Cardiac fibroblast (primary cell): ENCODE measurements around the gene PAIP2B.

ENCODE experiments used
- DNase-seq, 2 donors: peaks; one replicate each; pipeline versions ENCODE4 v3.0.0 to v3.0.0-alpha.2; 2010; ENCODE audit warnings: low read depth in 2 of 2
- H3K4me3 ChIP-seq, 2 donors: replicated peaks in 1 of 2; 1 replicate in 1 of 2; 2 replicates in 1 of 2; pipeline ENCODE4 v1.5.1; 2011; ENCODE audit warnings: low read depth in 2 of 2, low read length in 2 of 2, mild to moderate bottlenecking in 2 of 2, moderate library complexity in 1 of 2
- TF ChIP-seq, protein P1 (sequence below): IDR thresholded peaks from one replicate; pipeline ENCODE4 v1.5.1; 2011; ENCODE audit warnings: low read depth, mild to moderate bottlenecking, low read length, inconsistent platforms

Gene PAIP2B

DNA sequence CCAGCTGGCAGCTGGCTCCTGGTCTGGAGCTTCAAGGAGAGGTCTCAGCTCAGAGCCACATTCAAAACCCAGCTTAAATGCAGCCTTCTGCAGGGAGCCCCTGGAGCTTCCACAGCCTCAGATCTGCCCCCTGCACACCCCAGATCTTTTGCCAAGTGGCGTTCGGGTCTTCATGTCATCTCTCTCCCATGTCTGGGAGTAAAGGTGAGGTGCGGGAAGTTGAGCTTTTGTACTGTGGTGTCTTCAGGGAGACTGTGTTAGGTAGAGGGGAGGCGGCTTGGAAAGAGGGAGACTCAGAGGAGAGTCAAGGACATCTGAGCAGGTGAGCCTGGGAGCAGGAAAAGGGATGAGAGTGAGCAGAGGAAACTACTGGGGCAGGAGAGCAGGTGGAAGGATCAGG lies 71.1 kb downstream of the PAIP2B start:
- no peak overlapping the region for H3K4me3 ChIP-seq
- no peak for DNase-seq
- TF ChIP-seq, protein P1, sequence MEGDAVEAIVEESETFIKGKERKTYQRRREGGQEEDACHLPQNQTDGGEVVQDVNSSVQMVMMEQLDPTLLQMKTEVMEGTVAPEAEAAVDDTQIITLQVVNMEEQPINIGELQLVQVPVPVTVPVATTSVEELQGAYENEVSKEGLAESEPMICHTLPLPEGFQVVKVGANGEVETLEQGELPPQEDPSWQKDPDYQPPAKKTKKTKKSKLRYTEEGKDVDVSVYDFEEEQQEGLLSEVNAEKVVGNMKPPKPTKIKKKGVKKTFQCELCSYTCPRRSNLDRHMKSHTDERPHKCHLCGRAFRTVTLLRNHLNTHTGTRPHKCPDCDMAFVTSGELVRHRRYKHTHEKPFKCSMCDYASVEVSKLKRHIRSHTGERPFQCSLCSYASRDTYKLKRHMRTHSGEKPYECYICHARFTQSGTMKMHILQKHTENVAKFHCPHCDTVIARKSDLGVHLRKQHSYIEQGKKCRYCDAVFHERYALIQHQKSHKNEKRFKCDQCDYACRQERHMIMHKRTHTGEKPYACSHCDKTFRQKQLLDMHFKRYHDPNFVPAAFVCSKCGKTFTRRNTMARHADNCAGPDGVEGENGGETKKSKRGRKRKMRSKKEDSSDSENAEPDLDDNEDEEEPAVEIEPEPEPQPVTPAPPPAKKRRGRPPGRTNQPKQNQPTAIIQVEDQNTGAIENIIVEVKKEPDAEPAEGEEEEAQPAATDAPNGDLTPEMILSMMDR = no peak

DNA sequence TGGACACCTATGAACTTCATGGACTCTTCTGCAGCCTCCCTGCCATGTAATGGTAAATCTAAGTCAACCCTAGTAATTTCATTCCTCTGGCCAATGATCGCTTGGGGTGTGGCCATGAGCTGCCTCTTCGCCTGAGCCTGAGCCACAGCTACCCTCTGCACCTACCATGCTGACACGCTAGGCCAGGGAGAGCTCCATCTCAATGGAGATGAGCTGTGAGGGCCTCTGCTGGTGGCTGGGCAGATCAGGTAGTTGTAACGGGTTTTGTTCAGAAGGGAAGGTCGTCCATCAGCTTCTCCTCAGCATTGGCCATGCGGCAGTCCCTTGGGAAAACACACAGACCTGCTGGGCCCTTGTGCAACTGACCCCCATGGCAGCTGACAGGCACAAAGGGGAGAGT lies 72.1 kb downstream of the PAIP2B start:
- TF ChIP-seq, protein P1 = no peak
- H3K4me3 ChIP-seq = no peak overlapping the region
- no peak for DNase-seq

DNA sequence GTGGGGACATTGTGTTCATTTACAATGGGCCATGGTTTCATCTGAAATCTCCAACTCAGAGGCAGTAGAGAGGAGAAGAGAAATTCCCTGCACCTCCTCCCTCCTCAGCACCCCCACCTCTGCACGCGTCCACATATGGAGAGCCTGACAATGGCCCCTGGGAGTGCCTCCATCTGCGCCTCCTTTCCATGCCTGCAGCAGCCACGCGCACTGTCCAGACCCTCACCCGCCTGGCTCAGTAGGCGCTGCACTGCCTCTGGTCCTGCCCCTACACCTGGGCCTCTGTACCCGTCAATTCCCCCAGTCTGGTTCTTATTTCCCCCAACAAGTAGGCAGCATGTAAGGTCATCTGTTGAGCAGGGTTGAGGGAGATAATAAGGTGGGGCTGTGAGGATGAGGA lies 72.6 kb downstream of the PAIP2B start:
- DNase-seq = no peak
- H3K4me3 ChIP-seq = no peak overlapping the region
- TF ChIP-seq, protein P1 = no peak

DNA sequence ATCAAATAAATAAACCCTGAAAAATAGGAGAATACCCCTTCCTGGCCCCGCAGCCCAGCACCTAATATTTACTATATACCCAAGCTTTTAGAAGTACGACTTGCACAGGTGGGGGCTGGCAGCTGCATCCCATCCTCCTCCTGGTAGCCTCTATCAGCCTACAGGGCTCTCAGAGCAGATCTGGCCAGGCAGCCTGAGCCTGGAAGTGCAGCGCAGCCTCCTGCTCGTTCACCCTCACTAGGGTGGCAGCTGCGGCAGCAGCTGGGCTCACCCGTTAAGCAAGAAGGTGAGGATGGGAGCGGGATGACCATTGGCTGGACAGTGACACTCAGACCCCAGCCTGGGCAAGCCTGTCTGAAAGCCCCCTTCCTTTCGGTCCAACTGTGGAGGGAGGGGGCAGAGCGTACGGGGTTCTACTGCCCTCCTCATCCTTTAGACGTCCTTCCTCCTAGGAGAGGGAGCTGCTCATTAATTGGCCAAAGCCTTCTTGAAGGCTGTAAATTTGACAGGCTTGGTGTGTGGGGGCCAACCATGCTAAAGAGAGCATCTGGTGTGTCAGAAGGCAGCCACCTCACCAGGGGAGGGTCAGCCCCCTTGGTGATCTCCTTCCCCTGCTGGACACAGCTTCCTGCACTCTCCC lies 73.2 kb downstream of the PAIP2B start:
- no peak for DNase-seq
- H3K4me3 ChIP-seq = no peak overlapping the region
- TF ChIP-seq, protein P1 = no peak

DNA sequence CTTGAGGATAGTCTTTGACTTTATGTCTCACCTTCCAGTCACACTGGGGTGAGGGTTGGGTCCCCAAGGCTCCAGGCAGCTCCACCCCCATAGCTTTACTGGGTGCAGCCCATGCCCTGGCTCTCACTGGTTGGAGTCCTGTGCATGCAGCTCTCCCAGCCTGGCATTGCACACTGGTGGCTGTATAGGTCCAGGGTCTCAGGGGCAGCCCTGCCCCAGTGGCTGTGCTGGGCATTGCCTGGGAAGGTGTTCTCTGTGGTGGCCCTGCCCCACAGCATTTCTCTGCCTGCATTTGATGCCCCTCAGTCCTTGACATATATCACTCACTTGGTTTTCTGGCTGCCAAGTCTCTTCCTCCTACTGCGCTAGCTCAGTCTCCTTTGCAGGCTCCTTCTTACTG lies 75.3 kb downstream of the PAIP2B start:
- no peak for DNase-seq
- TF ChIP-seq, protein P1 = no peak
- H3K4me3 ChIP-seq = no peak overlapping the region

DNA sequence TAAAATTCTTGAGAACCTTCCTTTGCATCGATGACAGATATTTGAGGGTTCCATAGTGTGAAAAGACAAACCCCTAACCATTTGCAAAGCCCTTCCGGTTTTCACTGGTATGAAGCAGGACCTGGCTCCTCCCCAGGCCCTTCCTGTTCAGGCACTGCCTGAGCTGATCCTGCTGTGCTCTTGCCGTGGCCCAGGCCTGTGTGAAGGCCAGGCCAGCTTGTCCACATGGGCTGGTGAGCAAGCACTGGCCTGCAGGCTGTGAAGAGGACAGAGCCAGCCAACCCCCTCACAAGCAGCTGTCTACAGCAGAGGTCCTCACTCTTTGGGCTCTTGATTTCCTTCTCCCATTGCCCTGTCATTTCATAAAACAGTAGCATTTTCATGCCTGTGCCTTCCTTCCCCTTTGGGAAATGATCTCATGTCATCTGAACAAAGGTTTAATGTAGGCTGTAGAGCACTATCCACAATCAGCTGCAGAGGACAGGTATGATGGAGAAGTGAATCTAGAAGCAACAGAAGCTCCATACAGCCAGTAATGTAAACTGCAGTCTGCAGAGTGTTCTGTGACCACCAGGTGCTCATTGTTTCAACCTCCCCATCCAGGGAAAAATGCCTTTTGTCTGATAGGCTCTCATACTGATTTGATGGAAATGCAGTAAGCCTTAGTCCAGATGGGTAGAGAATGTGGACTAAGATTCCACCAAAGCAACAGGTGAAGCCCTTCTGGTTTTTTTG lies 76.7 kb downstream of the PAIP2B start:
- no peak for DNase-seq
- TF ChIP-seq, protein P1 = no peak
- H3K4me3 ChIP-seq = no peak overlapping the region
